Endothelial cell (in vitro differentiated cells): Measurements from ENCODE around the gene KIAA0753. TPM values are rescaled to one million over a fixed set of nuclear protein-coding genes. Genes with fewer than 3 reads are reported as not detected.

Experiments
- DNase-seq: peaks from one replicate; pipeline ENCODE4 v3.0.0; 2021; ENCODE audit warnings: low spot score
- H3K27ac Mint-ChIP-seq: one replicate; pipeline ENCODE4 v1.8.0; 2021; ENCODE audit warnings: mixed read lengths, inconsistent platforms; ENCODE audit not compliant: unreplicated experiment
- H3K27me3 Mint-ChIP-seq: one replicate; pipeline ENCODE4 v1.8.0; 2021; ENCODE audit warnings: mild to moderate bottlenecking, moderate library complexity, mixed read lengths, inconsistent platforms; ENCODE audit not compliant: unreplicated experiment
- H3K36me3 Mint-ChIP-seq: one replicate; pipeline ENCODE4 v1.8.0; 2021; ENCODE audit warnings: mild to moderate bottlenecking, low read depth, mixed read lengths, inconsistent platforms; ENCODE audit not compliant: unreplicated experiment
- H3K4me1 Mint-ChIP-seq: one replicate; pipeline ENCODE4 v1.8.0; 2021; ENCODE audit warnings: mild to moderate bottlenecking, mixed read lengths, inconsistent platforms; ENCODE audit not compliant: unreplicated experiment
- H3K4me3 Mint-ChIP-seq: one replicate; pipeline ENCODE4 v1.8.0; 2021; ENCODE audit warnings: mild to moderate bottlenecking, mixed read lengths, inconsistent platforms; ENCODE audit not compliant: unreplicated experiment
- H3K9me3 Mint-ChIP-seq: one replicate; pipeline ENCODE4 v1.8.0; 2021; ENCODE audit warnings: mixed read lengths, inconsistent platforms; ENCODE audit not compliant: unreplicated experiment
- CTCF ChIP-seq: fragments of 200-600 bp; sonication (generic); IDR thresholded peaks from one replicate; pipeline ENCODE4 v1.5.0; 2021; ENCODE audit warnings: antibody characterized with exemption; ENCODE audit not compliant: unreplicated experiment
- total RNA-seq: library from RNA; stranded (reverse); fragmentation: NEBNext Ultra II Directional; extraction: Animal tissue kit (Norgen Biotek cat#: 25700); gene quantifications from one replicate; pipeline ENCODE4 v1.2.1, GENCODE V29; 2021; ENCODE audit not compliant: unreplicated experiment

KIAA0753 gene
- total RNA-seq, 1 donor from 2014 or later: 22.6 TPM

DNA sequence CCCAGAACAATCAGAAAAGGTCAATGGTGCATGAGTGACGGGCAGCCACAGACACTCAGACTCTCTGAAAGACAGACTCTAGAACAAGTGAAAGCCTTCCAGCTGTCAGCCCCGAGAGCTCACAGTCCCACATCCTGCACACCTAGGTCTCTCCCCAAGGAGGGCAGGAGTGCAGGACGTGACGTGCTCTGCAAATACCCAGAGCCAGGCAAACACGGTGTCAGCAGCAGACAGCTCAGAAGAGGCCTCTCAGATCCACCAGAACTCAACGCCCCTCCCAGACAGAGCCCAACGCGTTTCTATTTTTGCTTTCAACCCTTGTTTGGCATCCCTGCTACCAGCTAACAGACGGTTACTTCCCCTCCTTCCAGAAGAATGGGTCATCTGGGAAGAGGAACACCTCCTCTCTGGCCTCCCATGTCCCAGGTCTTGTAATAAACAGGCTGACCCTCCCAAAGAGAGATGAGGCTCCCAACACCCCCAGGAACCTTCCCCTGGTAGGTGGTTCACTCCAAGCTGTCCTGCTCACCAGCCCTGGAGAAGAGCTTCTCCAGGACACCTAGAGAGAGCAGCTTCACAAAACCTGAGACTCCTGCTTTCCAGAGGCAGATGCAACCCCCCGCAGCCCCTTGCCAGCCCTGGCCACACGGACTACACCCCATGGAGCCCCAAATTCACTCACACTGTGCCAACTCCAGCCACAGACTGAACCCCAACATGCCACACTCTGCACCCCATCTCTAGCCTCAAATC is 91.8 kb downstream of the KIAA0753 start:
- H3K4me3 Mint-ChIP-seq: no peak overlapping the region
- no peak for DNase-seq
- peaks cover 8% of the 10 kb centered on the region for H3K27me3 Mint-ChIP-seq
- H3K36me3 Mint-ChIP-seq: no peaks in the 10 kb centered on the region
- H3K4me1 Mint-ChIP-seq: peaks cover 11% of the 10 kb centered on the region
- H3K27ac Mint-ChIP-seq: no peak overlapping the region
- TF ChIP-seq CTCF: no peak
- H3K9me3 Mint-ChIP-seq: no peaks in the 10 kb centered on the region

GRCh38 chr17:6548034-6548433 is 92.5 kb downstream of the KIAA0753 start:
- Mint-ChIP-seq H3K4me3 (no peak overlapping the region), H3K4me1 (peaks cover 11% of the 10 kb centered on the region), H3K9me3 (no peaks in the 10 kb centered on the region), H3K36me3 (no peaks in the 10 kb centered on the region), H3K27me3 (peaks cover 8% of the 10 kb centered on the region), H3K27ac (no peak overlapping the region)
- TF ChIP-seq CTCF: no peak
- DNase-seq: no peak

GRCh38 chr17:6547336-6547735 is 93.2 kb downstream of the KIAA0753 start:
- no peak for DNase-seq
- Mint-ChIP-seq H3K4me3 (no peak overlapping the region), H3K27ac (no peak overlapping the region), H3K4me1 (peaks cover 8% of the 10 kb centered on the region), H3K36me3 (no peaks in the 10 kb centered on the region), H3K27me3 (peaks cover 8% of the 10 kb centered on the region), H3K9me3 (no peaks in the 10 kb centered on the region)
- no peak for TF ChIP-seq CTCF

DNA sequence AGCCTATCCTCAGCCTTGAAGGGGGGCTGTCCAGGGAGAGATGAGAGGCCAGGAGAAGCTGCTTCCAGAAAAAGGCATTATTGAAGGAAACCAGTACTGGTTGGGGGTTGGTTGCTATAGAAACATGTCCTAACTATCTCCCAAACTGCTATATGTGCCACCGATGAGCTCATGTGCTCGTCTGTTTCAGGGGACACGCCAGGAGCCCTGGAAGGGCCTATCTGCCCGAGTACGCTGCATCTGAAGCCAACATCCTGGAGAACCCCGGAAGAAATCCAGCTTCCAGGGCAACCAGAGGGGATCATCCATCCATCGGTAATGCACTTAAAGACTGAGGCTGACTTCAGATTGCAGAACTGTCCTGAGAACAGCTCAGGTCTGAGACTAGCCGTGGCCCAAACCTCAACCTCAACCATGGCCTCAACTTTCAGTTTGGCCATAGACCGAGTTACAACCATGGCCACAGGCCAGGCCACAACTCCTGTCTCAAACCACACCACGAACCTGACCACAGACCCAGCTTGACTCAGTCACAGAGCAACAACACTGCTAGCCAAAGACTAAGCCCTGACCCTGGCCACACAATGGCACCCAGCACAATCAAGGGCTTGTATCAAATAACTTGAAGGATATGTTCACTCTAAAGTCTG is 94.3 kb downstream of the KIAA0753 start:
- no peak for DNase-seq
- no peak for TF ChIP-seq CTCF
- peaks cover 7% of the 10 kb centered on the region for H3K4me1 Mint-ChIP-seq
- H3K27me3 Mint-ChIP-seq: peaks cover 10% of the 10 kb centered on the region
- no peaks in the 10 kb centered on the region for H3K36me3 Mint-ChIP-seq
- H3K4me3 Mint-ChIP-seq: no peak overlapping the region
- no peak overlapping the region for H3K27ac Mint-ChIP-seq
- H3K9me3 Mint-ChIP-seq: no peaks in the 10 kb centered on the region

- TF ChIP-seq CTCF: no peak
- H3K27ac Mint-ChIP-seq: no peak overlapping the region
- H3K9me3 Mint-ChIP-seq: no peaks in the 10 kb centered on the region
- no peaks in the 10 kb centered on the region for H3K36me3 Mint-ChIP-seq
- peaks cover 7% of the 10 kb centered on the region for H3K4me1 Mint-ChIP-seq
- peaks cover 12% of the 10 kb centered on the region for H3K27me3 Mint-ChIP-seq
- no peak for DNase-seq
- H3K4me3 Mint-ChIP-seq: no peak overlapping the region
These were observed 95.2 kb downstream of the KIAA0753 start for GRCh38 chr17:6545291-6545690.
